M059J (cell line): Measurements from ENCODE around the gene TM2D1. TPM values are rescaled to one million over a fixed set of nuclear protein-coding genes. Genes with fewer than 3 reads are reported as not detected.
"Not testable (repeated sequence)": the region's sequence is repeated elsewhere in the genome, so short reads cannot be mapped to it uniquely, and the experiment has no call there.

ENCODE experiments used
- DNase-seq: peaks from one replicate; pipeline ENCODE4 v3.0.0-alpha.2; 2012; ENCODE audit warnings: low read depth
- total RNA-seq: library from RNA; depleted of rRNA; stranded (reverse); fragments of >200 nt; shearing (Covaris generic); gene quantifications from 2 replicates; pipeline ENCODE4 v1.2.3, GENCODE V29; 2014

Gene TM2D1
- total RNA-seq, 1 experiment from 2014 or later = 69.8 TPM

- DNase-seq = not testable (repeated sequence)
Observed at GRCh38 chr1:61718996-61719663, 5.8 kb downstream of the TM2D1 start.

GRCh38 chr1:61711969-61712368 lies 13.0 kb downstream of the TM2D1 start:
- no peak for DNase-seq

GRCh38 chr1:61711257-61711656 lies 13.7 kb downstream of the TM2D1 start:
- peak; percentile 85 for DNase-seq

- DNase-seq = no peak
Observed at GRCh38 chr1:61709908-61710289, 15.0 kb downstream of the TM2D1 start.

- DNase-seq = no peak
Observed at GRCh38 chr1:61708953-61709907, 15.7 kb downstream of the TM2D1 start.

- DNase-seq = no peak
Observed at GRCh38 chr1:61699911-61700851, 24.8 kb downstream of the TM2D1 start.

GRCh38 chr1:61692155-61692800 lies 32.7 kb downstream of the TM2D1 start:
- peak; percentile 75 for DNase-seq

- peak; percentile 1 for DNase-seq
Observed at GRCh38 chr1:61687901-61688300, 37.0 kb downstream of the TM2D1 start.

GRCh38 chr1:61682891-61683290 lies 42.0 kb downstream of the TM2D1 start:
- no peak for DNase-seq

- no peak for DNase-seq
Observed at GRCh38 chr1:61680500-61680899, 44.4 kb downstream of the TM2D1 start.

GRCh38 chr1:61676881-61677280 lies 48.1 kb downstream of the TM2D1 start:
- not testable (repeated sequence) for DNase-seq

GRCh38 chr1:61674221-61674620 lies 50.7 kb downstream of the TM2D1 start:
- DNase-seq = peak; percentile 4

- DNase-seq = no peak
Observed at GRCh38 chr1:61672376-61672775, 52.6 kb downstream of the TM2D1 start.

GRCh38 chr1:61670445-61670844 lies 54.5 kb downstream of the TM2D1 start:
- no peak for DNase-seq

GRCh38 chr1:61670016-61670415 lies 54.9 kb downstream of the TM2D1 start:
- no peak for DNase-seq

- no peak for DNase-seq
Observed at GRCh38 chr1:61659061-61659460, 65.9 kb downstream of the TM2D1 start.

- no peak for DNase-seq
Observed at GRCh38 chr1:61655453-61655852, 69.5 kb downstream of the TM2D1 start.

GRCh38 chr1:61654067-61654466 lies 70.9 kb downstream of the TM2D1 start:
- DNase-seq = no peak

- no peak for DNase-seq
Observed at GRCh38 chr1:61648983-61649742, 75.8 kb downstream of the TM2D1 start.

- no peak for DNase-seq
Observed at GRCh38 chr1:61647142-61647541, 77.8 kb downstream of the TM2D1 start.

- no peak for DNase-seq
Observed at GRCh38 chr1:61645476-61645875, 79.5 kb downstream of the TM2D1 start.
